Measurements from ENCODE around the gene DHRS7B. TPM values are rescaled to one million over a fixed set of nuclear protein-coding genes. Genes with fewer than 3 reads are reported as not detected.

The DHRS7B gene
- polyA plus RNA-seq, 1 donor from 2014 or later: 35.8 TPM

GRCh38 chr17:21200590-21201297 is 74.0 kb downstream of the DHRS7B start:
- Histone ChIP-seq H3K9me3 (ENCODE audit: low read length) (no peaks in the 10 kb centered on the region), H2AFZ (ENCODE audit: low read depth, low read length) (no peak overlapping the region), H3K9me2 (ENCODE audit: insufficient read depth, low read length) (no peaks in the 10 kb centered on the region), H3K79me2 (replicated peaks; ENCODE audit: insufficient read depth, low read length) (peaks cover 35% of the 10 kb centered on the region), H3K27ac (ENCODE audit: low read length) (no peak overlapping the region), H3K27me3 (ENCODE audit: insufficient read depth, low read depth, low read length) (no peaks in the 10 kb centered on the region), H3K36me3 (ENCODE audit: insufficient read depth, low read length) (no peaks in the 10 kb centered on the region), H4K20me1 (ENCODE audit: insufficient read depth) (no peaks in the 10 kb centered on the region), H3K9ac (ENCODE audit: low read length) (no peak overlapping the region), H3F3A (ENCODE audit: insufficient read depth, low read length, poor library complexity, severe bottlenecking) (no peaks in the 10 kb centered on the region), H3K4me2 (ENCODE audit: low read length) (no peak overlapping the region), H3K4me3 (ENCODE audit: low read length) (no peak overlapping the region)
- TF ChIP-seq EP300 (conservative IDR thresholded peaks at IDR 0.05; ENCODE audit: poor library complexity, severe bottlenecking) (no peak), MXI1 (conservative IDR thresholded peaks at IDR 0.05; ENCODE audit: poor library complexity, severe bottlenecking) (no peak), POLR2AphosphoS5 (IDR thresholded peaks at IDR 0.05) (no peak), SMC3 (conservative IDR thresholded peaks at IDR 0.05; ENCODE audit: poor library complexity) (no peak), EZH2 (IDR thresholded peaks at IDR 0.05; ENCODE audit: borderline replicate concordance, insufficient read depth, low read length, poor library complexity, severe bottlenecking) (no peak), TAF1 (IDR thresholded peaks at IDR 0.05; ENCODE audit: low read depth) (no peak), RAD21 (conservative IDR thresholded peaks at IDR 0.05) (no peak), REST (IDR thresholded peaks at IDR 0.05; ENCODE audit: borderline replicate concordance) (no peak)
- TF ChIP-seq, protein P1, sequence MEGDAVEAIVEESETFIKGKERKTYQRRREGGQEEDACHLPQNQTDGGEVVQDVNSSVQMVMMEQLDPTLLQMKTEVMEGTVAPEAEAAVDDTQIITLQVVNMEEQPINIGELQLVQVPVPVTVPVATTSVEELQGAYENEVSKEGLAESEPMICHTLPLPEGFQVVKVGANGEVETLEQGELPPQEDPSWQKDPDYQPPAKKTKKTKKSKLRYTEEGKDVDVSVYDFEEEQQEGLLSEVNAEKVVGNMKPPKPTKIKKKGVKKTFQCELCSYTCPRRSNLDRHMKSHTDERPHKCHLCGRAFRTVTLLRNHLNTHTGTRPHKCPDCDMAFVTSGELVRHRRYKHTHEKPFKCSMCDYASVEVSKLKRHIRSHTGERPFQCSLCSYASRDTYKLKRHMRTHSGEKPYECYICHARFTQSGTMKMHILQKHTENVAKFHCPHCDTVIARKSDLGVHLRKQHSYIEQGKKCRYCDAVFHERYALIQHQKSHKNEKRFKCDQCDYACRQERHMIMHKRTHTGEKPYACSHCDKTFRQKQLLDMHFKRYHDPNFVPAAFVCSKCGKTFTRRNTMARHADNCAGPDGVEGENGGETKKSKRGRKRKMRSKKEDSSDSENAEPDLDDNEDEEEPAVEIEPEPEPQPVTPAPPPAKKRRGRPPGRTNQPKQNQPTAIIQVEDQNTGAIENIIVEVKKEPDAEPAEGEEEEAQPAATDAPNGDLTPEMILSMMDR (IDR thresholded peaks at IDR 0.05; ENCODE audit: poor library complexity, severe bottlenecking): no peak

DNA sequence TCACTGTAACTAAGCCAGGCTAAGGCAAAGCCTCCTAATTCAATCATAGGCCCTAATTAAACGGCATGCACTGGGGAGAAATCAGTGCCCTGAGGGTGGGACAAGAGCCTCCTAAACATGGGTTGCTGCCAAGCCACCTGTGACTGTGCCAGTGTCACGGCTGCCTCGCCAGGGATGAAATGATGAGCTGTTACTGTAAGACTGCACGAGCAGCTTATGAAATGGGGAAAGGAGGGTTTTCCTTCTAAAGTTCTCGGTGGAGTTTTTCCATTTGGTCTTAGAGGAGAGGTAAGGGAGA is 74.5 kb downstream of the DHRS7B start:
- H3K9ac ChIP-seq (ENCODE audit: low read length): no peak overlapping the region
- H3K9me3 ChIP-seq (ENCODE audit: low read length): no peaks in the 10 kb centered on the region
- no peak overlapping the region for H3K4me3 ChIP-seq (ENCODE audit: low read length)
- TF ChIP-seq POLR2AphosphoS5 (IDR thresholded peaks at IDR 0.05) (no peak), EP300 (conservative IDR thresholded peaks at IDR 0.05; ENCODE audit: poor library complexity, severe bottlenecking) (no peak), RAD21 (conservative IDR thresholded peaks at IDR 0.05) (no peak), TAF1 (IDR thresholded peaks at IDR 0.05; ENCODE audit: low read depth) (no peak), SMC3 (conservative IDR thresholded peaks at IDR 0.05; ENCODE audit: poor library complexity) (no peak), MXI1 (conservative IDR thresholded peaks at IDR 0.05; ENCODE audit: poor library complexity, severe bottlenecking) (no peak), EZH2 (IDR thresholded peaks at IDR 0.05; ENCODE audit: borderline replicate concordance, insufficient read depth, low read length, poor library complexity, severe bottlenecking) (no peak), REST (IDR thresholded peaks at IDR 0.05; ENCODE audit: borderline replicate concordance) (no peak)
- TF ChIP-seq, protein P1 (IDR thresholded peaks at IDR 0.05; ENCODE audit: poor library complexity, severe bottlenecking): no peak
- no peaks in the 10 kb centered on the region for H3K9me2 ChIP-seq (ENCODE audit: insufficient read depth, low read length)
- peaks cover 40% of the 10 kb centered on the region for H3K79me2 ChIP-seq (replicated peaks; ENCODE audit: insufficient read depth, low read length)
- H4K20me1 ChIP-seq (ENCODE audit: insufficient read depth): no peaks in the 10 kb centered on the region
- H3F3A ChIP-seq (ENCODE audit: insufficient read depth, low read length, poor library complexity, severe bottlenecking): no peaks in the 10 kb centered on the region
- no peaks in the 10 kb centered on the region for H3K27me3 ChIP-seq (ENCODE audit: insufficient read depth, low read depth, low read length)
- no peak overlapping the region for H3K27ac ChIP-seq (ENCODE audit: low read length)
- no peak overlapping the region for H3K4me2 ChIP-seq (ENCODE audit: low read length)
- no peaks in the 10 kb centered on the region for H3K36me3 ChIP-seq (ENCODE audit: insufficient read depth, low read length)
- H2AFZ ChIP-seq (ENCODE audit: low read depth, low read length): no peak overlapping the region
